HEK293T (cell line): ENCODE results near the gene DNPEP.

Experiments
- CTCF ChIA-PET: fragments of 350-600 bp; formaldehyde crosslinking; extraction: SDS; loops from one replicate; lab custom pipeline; 2021; ENCODE audit warnings: antibody characterized with exemption, inconsistent platforms; lab: Yijun Ruan, JAX
- POLR2A ChIA-PET: fragments of 350-600 bp; formaldehyde crosslinking; extraction: SDS; loops from one replicate; lab custom pipeline; 2020; ENCODE audit warnings: antibody characterized with exemption, inconsistent platforms; lab: Yijun Ruan, JAX
- DNase-seq: peaks from one replicate; pipeline ENCODE4 v3.0.0; 2012; ENCODE audit warnings: mixed read lengths; ENCODE audit errors: extremely low spot score
- ARNT ChIP-seq: fragments of 450-650 bp; IDR thresholded peaks from 2 replicates; pipeline ENCODE4 v1.6.1; 2017; ENCODE audit warnings: mild to moderate bottlenecking
- BHLHE40 ChIP-seq: fragments of 450-650 bp; IDR thresholded peaks from 2 replicates; pipeline ENCODE4 v1.6.1; 2016; ENCODE audit warnings: mild to moderate bottlenecking, moderate library complexity, borderline replicate concordance
- CTBP1 ChIP-seq: fragments of 450-650 bp; IDR thresholded peaks from 2 replicates; pipeline ENCODE4 v1.6.1; 2016; ENCODE audit warnings: borderline replicate concordance
- ELF4 ChIP-seq: fragments of 450-650 bp; IDR thresholded peaks from 2 replicates; pipeline ENCODE4 v1.6.1; 2017; ENCODE audit warnings: antibody characterized with exemption
- FOXA1 ChIP-seq: fragments of 450-650 bp; IDR thresholded peaks from 2 replicates; pipeline ENCODE4 v1.6.1; 2016; ENCODE audit warnings: mild to moderate bottlenecking
- FOXK2 ChIP-seq: fragments of 450-650 bp; IDR thresholded peaks from 2 replicates; pipeline ENCODE4 v1.6.1; 2016; ENCODE audit warnings: mild to moderate bottlenecking
- FOXM1 ChIP-seq: fragments of 450-650 bp; IDR thresholded peaks from 2 replicates; pipeline ENCODE4 v1.6.1; 2017; ENCODE audit warnings: mild to moderate bottlenecking, borderline replicate concordance
- HDGF ChIP-seq: fragments of 450-650 bp; IDR thresholded peaks from 2 replicates; pipeline ENCODE4 v1.6.1; 2017; ENCODE audit warnings: antibody characterized with exemption, borderline replicate concordance
- L3MBTL2 ChIP-seq: fragments of 450-650 bp; conservative IDR thresholded peaks from 2 replicates; pipeline ENCODE4 v1.6.1; 2016; ENCODE audit warnings: mild to moderate bottlenecking
- LEF1 ChIP-seq: fragments of 450-650 bp; IDR thresholded peaks from 2 replicates; pipeline ENCODE4 v1.6.1; 2017; ENCODE audit warnings: mild to moderate bottlenecking, borderline replicate concordance
- NFRKB ChIP-seq: fragments of 450-650 bp; IDR thresholded peaks from 2 replicates; pipeline ENCODE4 v1.6.1; 2016; ENCODE audit warnings: mild to moderate bottlenecking, moderate library complexity
- PKNOX1 ChIP-seq: fragments of 450-650 bp; IDR thresholded peaks from 2 replicates; pipeline ENCODE4 v1.6.1; 2016
- SP1 ChIP-seq: fragments of 450-650 bp; IDR thresholded peaks from 2 replicates; pipeline ENCODE4 v1.6.1; 2017
- SUZ12 ChIP-seq: fragments of 450-650 bp; IDR thresholded peaks from 2 replicates; pipeline ENCODE4 v1.6.1; 2016; ENCODE audit warnings: mild to moderate bottlenecking
- TARDBP ChIP-seq: fragments of 450-650 bp; IDR thresholded peaks from 2 replicates; pipeline ENCODE4 v1.6.1; 2016
- ZNF384 ChIP-seq: fragments of 450-650 bp; IDR thresholded peaks from 2 replicates; pipeline ENCODE4 v1.6.1; 2016

DNPEP gene

GRCh38 chr2:219415580-219416234 lies 28.0 kb upstream of the DNPEP start:
- CTCF ChIA-PET = interaction anchor here (0.8 to 2.9 kb wide), 3 partner anchors 13 to 94 kb away, joined by 4 to 13 read pairs (median 5); no protein-coding TSS in a partner anchor
- TF ChIP-seq FOXK2 (no peak), HDGF (no peak), NFRKB (no peak), CTBP1 (no peak), ELF4 (no peak), BHLHE40 (no peak), TARDBP (no peak), SP1 (no peak), L3MBTL2 (no peak), ZNF384 (no peak), FOXA1 (no peak), SUZ12 (no peak), FOXM1 (no peak), PKNOX1 (no peak), LEF1 (no peak), ARNT (no peak)
- DNase-seq = no peak
- POLR2A ChIA-PET = no interaction called here

GRCh38 chr2:219414857-219415256 lies 27.1 kb upstream of the DNPEP start:
- POLR2A ChIA-PET = no interaction called here
- CTCF ChIA-PET = interaction anchor here (0.8 to 1.4 kb wide), 3 partner anchors 13 to 95 kb away, joined by 3 to 5 read pairs (median 4); no protein-coding TSS in a partner anchor

GRCh38 chr2:219410390-219410789 lies 22.7 kb upstream of the DNPEP start:
- ChIA-PET CTCF (no interaction called here), POLR2A (no interaction called here)
- TF ChIP-seq ELF4 (no peak), FOXA1 (no peak), HDGF (no peak), FOXM1 (no peak), SP1 (no peak), FOXK2 (no peak), BHLHE40 (no peak)
- no peak for DNase-seq

More at GRCh38 chr2:219414857-219415256, 27.1 kb upstream of the DNPEP start:
- no peak for DNase-seq
- TF ChIP-seq BHLHE40 = no peak
- no peak for TF ChIP-seq HDGF
- TF ChIP-seq L3MBTL2 = no peak
- TF ChIP-seq SUZ12 = no peak
- no peak for TF ChIP-seq NFRKB
- no peak for TF ChIP-seq PKNOX1
- no peak for TF ChIP-seq CTBP1
- no peak for TF ChIP-seq ARNT
- TF ChIP-seq FOXM1 = no peak
- TF ChIP-seq TARDBP = no peak
- TF ChIP-seq ZNF384 = no peak
- TF ChIP-seq ELF4 = no peak
- TF ChIP-seq SP1 = no peak
- TF ChIP-seq FOXA1 = no peak
- no peak for TF ChIP-seq FOXK2
- no peak for TF ChIP-seq LEF1

GRCh38 chr2:219409619-219410018 lies 21.9 kb upstream of the DNPEP start:
- CTCF ChIA-PET = interaction anchor here (2.0 kb wide), 1 partner anchor 131 kb away, joined by 5 read pairs; no protein-coding TSS in a partner anchor
- POLR2A ChIA-PET = no interaction called here
- DNase-seq = no peak
- no peak for TF ChIP-seq SP1
- TF ChIP-seq ARNT = no peak
- no peak for TF ChIP-seq SUZ12
- TF ChIP-seq PKNOX1 = no peak
- no peak for TF ChIP-seq ELF4
- TF ChIP-seq ZNF384 = no peak
- TF ChIP-seq FOXM1 = no peak
- TF ChIP-seq NFRKB = no peak
- no peak for TF ChIP-seq CTBP1
- no peak for TF ChIP-seq BHLHE40
- TF ChIP-seq FOXA1 = no peak
- TF ChIP-seq FOXK2 = no peak
- no peak for TF ChIP-seq HDGF
- TF ChIP-seq LEF1 = no peak
- no peak for TF ChIP-seq TARDBP
- TF ChIP-seq L3MBTL2 = no peak

- CTCF ChIA-PET = interaction anchor here (2.0 kb wide), 1 partner anchor 132 kb away, joined by 5 read pairs; no protein-coding TSS in a partner anchor
- no peak for TF ChIP-seq FOXK2
- TF ChIP-seq CTBP1 = no peak
- no peak for TF ChIP-seq NFRKB
- no peak for TF ChIP-seq LEF1
- TF ChIP-seq BHLHE40 = no peak
- no peak for TF ChIP-seq HDGF
- no peak for TF ChIP-seq ARNT
- no peak for TF ChIP-seq ELF4
- TF ChIP-seq L3MBTL2 = no peak
- no peak for TF ChIP-seq TARDBP
- no peak for TF ChIP-seq FOXA1
- no peak for TF ChIP-seq SUZ12
- no peak for TF ChIP-seq PKNOX1
- no peak for DNase-seq
- POLR2A ChIA-PET = no interaction called here
These were observed 20.9 kb upstream of the DNPEP start for GRCh38 chr2:219408631-219409030.
